Fibroblast of mammary gland (primary cell): ENCODE results near the gene TBX15.

Experiments used
- DNase-seq: peaks from one replicate; pipeline ENCODE4 v3.0.0-alpha.2; 2010; ENCODE audit warnings: low read depth
- H3K4me3 ChIP-seq: 2 replicates; pipeline ENCODE4 v1.5.1; 2011; ENCODE audit warnings: low read depth, mild to moderate bottlenecking, low read length, moderate library complexity; ENCODE audit not compliant: control insufficient read depth
- TF ChIP-seq, protein P1 (sequence below): conservative IDR thresholded peaks from 2 replicates; pipeline ENCODE4 v1.5.1; 2011; ENCODE audit warnings: low read depth, low read length, inconsistent platforms; ENCODE audit not compliant: control insufficient read depth, insufficient read depth

The TBX15 gene

GRCh38 chr1:118884946-118885345 is 103.2 kb downstream of the TBX15 start:
- DNase-seq: no peak
- TF ChIP-seq, protein P1, sequence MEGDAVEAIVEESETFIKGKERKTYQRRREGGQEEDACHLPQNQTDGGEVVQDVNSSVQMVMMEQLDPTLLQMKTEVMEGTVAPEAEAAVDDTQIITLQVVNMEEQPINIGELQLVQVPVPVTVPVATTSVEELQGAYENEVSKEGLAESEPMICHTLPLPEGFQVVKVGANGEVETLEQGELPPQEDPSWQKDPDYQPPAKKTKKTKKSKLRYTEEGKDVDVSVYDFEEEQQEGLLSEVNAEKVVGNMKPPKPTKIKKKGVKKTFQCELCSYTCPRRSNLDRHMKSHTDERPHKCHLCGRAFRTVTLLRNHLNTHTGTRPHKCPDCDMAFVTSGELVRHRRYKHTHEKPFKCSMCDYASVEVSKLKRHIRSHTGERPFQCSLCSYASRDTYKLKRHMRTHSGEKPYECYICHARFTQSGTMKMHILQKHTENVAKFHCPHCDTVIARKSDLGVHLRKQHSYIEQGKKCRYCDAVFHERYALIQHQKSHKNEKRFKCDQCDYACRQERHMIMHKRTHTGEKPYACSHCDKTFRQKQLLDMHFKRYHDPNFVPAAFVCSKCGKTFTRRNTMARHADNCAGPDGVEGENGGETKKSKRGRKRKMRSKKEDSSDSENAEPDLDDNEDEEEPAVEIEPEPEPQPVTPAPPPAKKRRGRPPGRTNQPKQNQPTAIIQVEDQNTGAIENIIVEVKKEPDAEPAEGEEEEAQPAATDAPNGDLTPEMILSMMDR: no peak

DNA sequence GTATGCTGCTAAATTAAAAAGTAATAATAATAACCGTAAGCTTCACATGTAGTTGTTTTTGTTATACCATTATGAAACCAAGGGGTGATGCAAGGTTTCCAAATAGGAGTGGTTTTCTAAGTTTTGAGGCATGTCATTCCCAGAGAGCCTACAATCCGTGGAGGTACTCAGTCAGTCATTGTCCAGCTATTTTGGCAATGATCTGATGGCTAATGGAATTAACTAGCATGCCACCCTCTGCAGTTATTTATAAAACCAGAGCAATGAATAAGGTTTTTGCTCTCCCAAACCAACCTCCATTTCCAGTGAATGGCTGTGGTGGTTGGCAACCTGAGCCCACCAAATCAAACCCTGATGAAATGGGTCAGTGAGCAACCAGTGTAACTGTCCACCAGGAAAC is 106.4 kb downstream of the TBX15 start:
- DNase-seq: no peak
- TF ChIP-seq, protein P1: no peak
- H3K4me3 ChIP-seq: no peak overlapping the region

More at GRCh38 chr1:118884946-118885345, 103.2 kb downstream of the TBX15 start:
- no peak overlapping the region for H3K4me3 ChIP-seq

- DNase-seq: no peak
- no peak overlapping the region for H3K4me3 ChIP-seq
- TF ChIP-seq, protein P1: no peak
Measured at GRCh38 chr1:118878661-118879060, 109.5 kb downstream of the TBX15 start.

DNA sequence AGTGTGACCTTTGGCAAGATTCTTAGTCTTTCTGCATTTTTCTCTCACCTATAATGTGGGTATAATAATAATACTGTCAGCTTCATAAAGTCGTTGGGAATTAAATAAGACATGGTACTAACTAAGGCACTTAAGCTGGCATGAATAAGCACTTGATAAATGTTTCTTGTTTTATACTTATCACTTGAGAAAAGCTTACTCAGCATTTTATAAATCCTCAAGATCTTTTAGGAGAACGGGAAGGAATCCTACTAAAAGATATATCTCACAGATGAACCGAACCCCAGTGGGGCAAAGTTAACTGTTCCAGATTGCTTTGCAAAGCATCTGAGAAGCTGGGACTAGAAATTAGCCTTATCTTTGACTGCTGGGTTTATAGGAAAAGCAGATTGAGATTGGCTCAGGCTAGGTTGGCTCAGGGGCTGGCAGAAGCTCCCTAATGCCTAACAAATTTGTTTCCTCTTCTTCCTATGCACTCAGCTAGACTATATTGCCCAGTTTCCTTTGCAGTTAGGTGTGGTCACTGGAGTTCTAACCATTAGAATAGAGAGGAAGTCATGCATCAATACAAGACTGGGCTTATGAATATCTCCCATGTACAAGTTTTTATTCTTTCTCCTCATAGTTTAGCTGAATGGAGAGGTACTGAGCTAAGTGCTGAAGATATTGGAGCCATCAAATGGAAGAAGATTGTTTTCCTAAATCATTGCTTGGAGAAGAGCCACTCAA is 110.3 kb downstream of the TBX15 start:
- TF ChIP-seq, protein P1: no peak
- H3K4me3 ChIP-seq: no peak overlapping the region
- DNase-seq: no peak

GRCh38 chr1:118871582-118872171 is 116.5 kb downstream of the TBX15 start:
- DNase-seq: no peak
- H3K4me3 ChIP-seq: no peak overlapping the region
- TF ChIP-seq, protein P1: no peak

GRCh38 chr1:118868387-118868786 is 119.8 kb downstream of the TBX15 start:
- no peak for DNase-seq
- no peak overlapping the region for H3K4me3 ChIP-seq
- TF ChIP-seq, protein P1: no peak
